HEK293T (cell line): ENCODE measurements around the gene SNX3.

ENCODE experiments used
- ARNT ChIP-seq: fragments of 450-650 bp; IDR thresholded peaks from 2 replicates; pipeline ENCODE4 v1.6.1; 2017; ENCODE audit warnings: mild to moderate bottlenecking
- ZNF384 ChIP-seq: fragments of 450-650 bp; IDR thresholded peaks from 2 replicates; pipeline ENCODE4 v1.6.1; 2016

DNA sequence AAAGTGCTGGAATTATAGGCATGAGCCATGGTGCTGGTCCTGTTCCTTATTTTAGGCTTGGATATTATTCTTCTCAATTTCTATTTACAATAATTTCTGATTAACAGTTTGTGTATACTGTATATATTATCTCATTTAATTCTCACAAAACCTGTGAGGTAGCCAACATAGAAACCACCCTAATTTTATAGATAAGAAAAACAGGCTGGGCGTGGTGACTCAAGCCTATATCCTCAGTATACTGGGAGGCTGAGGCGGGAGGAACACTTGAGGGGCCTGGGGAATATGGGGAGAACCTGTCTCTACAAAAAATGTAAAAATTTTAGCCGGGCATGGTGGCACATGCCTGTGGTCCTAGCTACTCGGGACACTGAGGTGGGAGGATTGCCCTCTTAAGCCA lies 30.3 kb upstream of the SNX3 start:
- no peak for TF ChIP-seq ARNT
- TF ChIP-seq ZNF384: no peak
